Rectal smooth muscle tissue (tissue), 1 donor: ENCODE measurements around the gene SUCLG1.
A peak's percentile ranks its signal among the peaks of the same experiment; 100 is the strongest.
"Not testable (repeated sequence)": the region's sequence is repeated elsewhere in the genome, so short reads cannot be mapped to it uniquely, and the experiment has no call there.

Experiments
- H3K27ac ChIP-seq: one replicate; pipeline ENCODE4 v1.7.0; 2013; ENCODE audit warnings: low read depth, low read length, inconsistent platforms
- H3K27me3 ChIP-seq: one replicate; pipeline ENCODE4 v1.7.0; 2013; ENCODE audit warnings: low read length; ENCODE audit not compliant: control insufficient read depth, insufficient read depth
- H3K36me3 ChIP-seq: one replicate; pipeline ENCODE4 v1.7.0; 2013; ENCODE audit warnings: low read length; ENCODE audit not compliant: control insufficient read depth, insufficient read depth
- H3K4me1 ChIP-seq: one replicate; pipeline ENCODE4 v1.7.0; 2013; ENCODE audit warnings: low read length; ENCODE audit not compliant: control insufficient read depth, insufficient read depth
- H3K4me3 ChIP-seq: one replicate; pipeline ENCODE4 v1.7.0; 2013; ENCODE audit warnings: low read length
- H3K9ac ChIP-seq: one replicate; pipeline ENCODE4 v1.7.0; 2013; ENCODE audit warnings: low read length

SUCLG1 gene

GRCh38 chr2:84435345-84436025, 23.6 kb downstream of the SUCLG1 start:
- H3K9ac ChIP-seq, result no peak overlapping the region
- H3K4me3 ChIP-seq, result no peak overlapping the region
- peak overlapping the region; percentile 19 for H3K27ac ChIP-seq
- peaks cover 10% of the 10 kb centered on the region for H3K4me1 ChIP-seq
- no peaks in the 10 kb centered on the region for H3K27me3 ChIP-seq
- peaks cover 4% of the 10 kb centered on the region for H3K36me3 ChIP-seq

- H3K27me3 ChIP-seq, result no peaks in the 10 kb centered on the region
- peaks cover 19% of the 10 kb centered on the region for H3K36me3 ChIP-seq
- H3K4me3 ChIP-seq, result no peak overlapping the region
- H3K4me1 ChIP-seq, result no peaks in the 10 kb centered on the region
- H3K27ac ChIP-seq, result no peak overlapping the region
- no peak overlapping the region for H3K9ac ChIP-seq
Measured at GRCh38 chr2:84429328-84429727, 29.8 kb downstream of the SUCLG1 start.

GRCh38 chr2:84427235-84428138, 31.6 kb downstream of the SUCLG1 start:
- Histone ChIP-seq H3K27me3 (no peaks in the 10 kb centered on the region), H3K9ac (no peak overlapping the region), H3K27ac (no peak overlapping the region), H3K36me3 (peaks cover 22% of the 10 kb centered on the region), H3K4me1 (no peaks in the 10 kb centered on the region), H3K4me3 (no peak overlapping the region)

- Histone ChIP-seq H3K4me3 (no peak overlapping the region), H3K9ac (no peak overlapping the region), H3K27me3 (no peaks in the 10 kb centered on the region), H3K36me3 (peaks cover 19% of the 10 kb centered on the region), H3K4me1 (no peaks in the 10 kb centered on the region), H3K27ac (no peak overlapping the region)
Measured at GRCh38 chr2:84425310-84425709, 33.8 kb downstream of the SUCLG1 start.

- no peaks in the 10 kb centered on the region for H3K4me1 ChIP-seq
- no peak overlapping the region for H3K4me3 ChIP-seq
- H3K9ac ChIP-seq, result no peak overlapping the region
- H3K27me3 ChIP-seq, result no peaks in the 10 kb centered on the region
- peaks cover 9% of the 10 kb centered on the region for H3K36me3 ChIP-seq
- no peak overlapping the region for H3K27ac ChIP-seq
Measured at GRCh38 chr2:84424152-84424551, 34.9 kb downstream of the SUCLG1 start.

GRCh38 chr2:84421791-84422190, 37.3 kb downstream of the SUCLG1 start:
- Histone ChIP-seq H3K9ac (no peak overlapping the region), H3K27me3 (no peaks in the 10 kb centered on the region), H3K4me1 (no peaks in the 10 kb centered on the region), H3K27ac (no peak overlapping the region), H3K4me3 (no peak overlapping the region), H3K36me3 (peaks cover 9% of the 10 kb centered on the region)

GRCh38 chr2:84421197-84421596, 37.9 kb downstream of the SUCLG1 start:
- Histone ChIP-seq H3K9ac (no peak overlapping the region), H3K4me3 (no peak overlapping the region), H3K27ac (no peak overlapping the region), H3K27me3 (no peaks in the 10 kb centered on the region), H3K4me1 (no peaks in the 10 kb centered on the region), H3K36me3 (peaks cover 9% of the 10 kb centered on the region)

GRCh38 chr2:84417453-84418145, 41.5 kb downstream of the SUCLG1 start:
- no peak overlapping the region for H3K27ac ChIP-seq
- H3K27me3 ChIP-seq, result no peaks in the 10 kb centered on the region
- peaks cover 3% of the 10 kb centered on the region for H3K36me3 ChIP-seq
- no peak overlapping the region for H3K4me3 ChIP-seq
- no peaks in the 10 kb centered on the region for H3K4me1 ChIP-seq
- no peak overlapping the region for H3K9ac ChIP-seq

GRCh38 chr2:84409531-84409930, 49.5 kb downstream of the SUCLG1 start:
- no peak overlapping the region for H3K4me3 ChIP-seq
- H3K9ac ChIP-seq, result no peak overlapping the region
- H3K4me1 ChIP-seq, result peaks cover 2% of the 10 kb centered on the region
- H3K27ac ChIP-seq, result no peak overlapping the region
- no peaks in the 10 kb centered on the region for H3K36me3 ChIP-seq
- no peaks in the 10 kb centered on the region for H3K27me3 ChIP-seq

GRCh38 chr2:84402111-84402510, 57.0 kb downstream of the SUCLG1 start:
- not testable (repeated sequence) for H3K4me1 ChIP-seq, H3K27me3 ChIP-seq, H3K4me3 ChIP-seq, H3K36me3 ChIP-seq, H3K9ac ChIP-seq, H3K27ac ChIP-seq

- H3K9ac ChIP-seq, H3K4me3 ChIP-seq, H3K27me3 ChIP-seq, H3K36me3 ChIP-seq, H3K27ac ChIP-seq, H3K4me1 ChIP-seq: not testable (repeated sequence)
Measured at GRCh38 chr2:84399839-84400238, 59.2 kb downstream of the SUCLG1 start.

- Histone ChIP-seq H3K36me3 (no peaks in the 10 kb centered on the region), H3K4me1 (no peaks in the 10 kb centered on the region), H3K4me3 (no peak overlapping the region), H3K27ac (no peak overlapping the region), H3K27me3 (no peaks in the 10 kb centered on the region), H3K9ac (no peak overlapping the region)
Measured at GRCh38 chr2:84395820-84396219, 63.3 kb downstream of the SUCLG1 start.
